OCI-LY3 (cell line): Measurements from ENCODE around the gene LRP1B.

Source experiments
- EZH2phosphoT487 ChIP-seq: fragments of 200-600 bp; shearing (Covaris generic); IDR thresholded peaks from 2 replicates; pipeline ENCODE4 v1.6.1; 2018; ENCODE audit warnings: antibody characterized with exemption, mixed run types, low read depth
- TF ChIP-seq, protein P1 (sequence below): fragments of 200-600, 300-600 bp; sonication (generic); IDR thresholded peaks from 2 replicates; pipeline ENCODE4 v1.5.1; 2014; ENCODE audit warnings: antibody characterized with exemption, low read length, low read depth

DNA sequence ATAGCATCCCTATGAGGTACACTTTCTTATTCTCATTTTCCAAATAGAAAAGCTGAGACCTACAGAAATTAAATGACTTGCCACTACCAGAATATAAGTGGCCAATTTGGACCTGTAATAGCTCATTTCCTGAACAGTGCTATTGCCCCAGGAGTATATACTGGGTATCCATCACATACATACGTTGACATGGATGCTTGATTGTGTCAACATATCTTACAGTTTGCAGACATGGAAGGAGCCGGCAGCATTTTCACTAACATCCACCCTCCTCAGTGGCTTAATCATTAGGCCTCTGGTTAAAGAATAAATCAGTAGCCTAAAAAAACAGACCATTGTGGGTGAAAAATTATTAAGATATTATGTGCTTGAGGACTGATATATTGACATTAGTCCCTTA lies 829.3 kb downstream of the LRP1B start:
- TF ChIP-seq, protein P1, sequence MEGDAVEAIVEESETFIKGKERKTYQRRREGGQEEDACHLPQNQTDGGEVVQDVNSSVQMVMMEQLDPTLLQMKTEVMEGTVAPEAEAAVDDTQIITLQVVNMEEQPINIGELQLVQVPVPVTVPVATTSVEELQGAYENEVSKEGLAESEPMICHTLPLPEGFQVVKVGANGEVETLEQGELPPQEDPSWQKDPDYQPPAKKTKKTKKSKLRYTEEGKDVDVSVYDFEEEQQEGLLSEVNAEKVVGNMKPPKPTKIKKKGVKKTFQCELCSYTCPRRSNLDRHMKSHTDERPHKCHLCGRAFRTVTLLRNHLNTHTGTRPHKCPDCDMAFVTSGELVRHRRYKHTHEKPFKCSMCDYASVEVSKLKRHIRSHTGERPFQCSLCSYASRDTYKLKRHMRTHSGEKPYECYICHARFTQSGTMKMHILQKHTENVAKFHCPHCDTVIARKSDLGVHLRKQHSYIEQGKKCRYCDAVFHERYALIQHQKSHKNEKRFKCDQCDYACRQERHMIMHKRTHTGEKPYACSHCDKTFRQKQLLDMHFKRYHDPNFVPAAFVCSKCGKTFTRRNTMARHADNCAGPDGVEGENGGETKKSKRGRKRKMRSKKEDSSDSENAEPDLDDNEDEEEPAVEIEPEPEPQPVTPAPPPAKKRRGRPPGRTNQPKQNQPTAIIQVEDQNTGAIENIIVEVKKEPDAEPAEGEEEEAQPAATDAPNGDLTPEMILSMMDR: no peak
- TF ChIP-seq EZH2phosphoT487: no peak
